Middle frontal gyrus (tissue), 1 donor: ENCODE measurements around the gene SCN10A.

Source experiments
- DNase-seq: peaks from one replicate; pipeline ENCODE4 v3.0.0-alpha.2; 2015; ENCODE audit warnings: low spot score; ENCODE audit errors: extremely low spot score

Gene SCN10A

DNA sequence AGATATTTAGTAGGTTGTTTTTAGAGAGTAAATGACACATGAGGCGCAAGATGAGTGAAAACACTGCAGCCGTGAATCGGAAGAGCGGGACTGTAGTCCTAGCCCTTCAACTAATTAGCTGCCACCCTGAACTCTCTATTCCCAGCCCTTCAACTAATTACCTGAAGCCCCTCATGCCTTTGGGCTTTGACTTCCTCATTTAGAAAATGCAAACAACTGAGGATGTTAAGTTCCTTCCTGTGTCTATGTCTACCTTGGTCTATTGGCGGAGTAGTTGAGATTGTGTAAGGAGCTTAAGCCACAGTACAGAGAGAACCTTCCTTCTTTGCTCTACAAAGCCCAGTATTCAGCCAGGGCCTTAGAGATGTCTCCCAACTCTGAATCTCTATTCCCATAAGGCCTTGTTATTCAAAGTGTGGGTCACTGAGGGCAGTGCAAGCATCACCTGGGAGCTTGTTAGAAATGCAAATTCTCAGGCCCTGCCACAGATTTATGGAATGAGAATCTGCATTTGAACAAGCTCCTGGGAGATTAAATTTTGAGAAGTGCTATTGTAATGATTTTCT is 94.7 kb downstream of the SCN10A start:
- no peak for DNase-seq

- no peak for DNase-seq
Measured at GRCh38 chr3:38720465-38720864, 95.6 kb downstream of the SCN10A start.

DNA sequence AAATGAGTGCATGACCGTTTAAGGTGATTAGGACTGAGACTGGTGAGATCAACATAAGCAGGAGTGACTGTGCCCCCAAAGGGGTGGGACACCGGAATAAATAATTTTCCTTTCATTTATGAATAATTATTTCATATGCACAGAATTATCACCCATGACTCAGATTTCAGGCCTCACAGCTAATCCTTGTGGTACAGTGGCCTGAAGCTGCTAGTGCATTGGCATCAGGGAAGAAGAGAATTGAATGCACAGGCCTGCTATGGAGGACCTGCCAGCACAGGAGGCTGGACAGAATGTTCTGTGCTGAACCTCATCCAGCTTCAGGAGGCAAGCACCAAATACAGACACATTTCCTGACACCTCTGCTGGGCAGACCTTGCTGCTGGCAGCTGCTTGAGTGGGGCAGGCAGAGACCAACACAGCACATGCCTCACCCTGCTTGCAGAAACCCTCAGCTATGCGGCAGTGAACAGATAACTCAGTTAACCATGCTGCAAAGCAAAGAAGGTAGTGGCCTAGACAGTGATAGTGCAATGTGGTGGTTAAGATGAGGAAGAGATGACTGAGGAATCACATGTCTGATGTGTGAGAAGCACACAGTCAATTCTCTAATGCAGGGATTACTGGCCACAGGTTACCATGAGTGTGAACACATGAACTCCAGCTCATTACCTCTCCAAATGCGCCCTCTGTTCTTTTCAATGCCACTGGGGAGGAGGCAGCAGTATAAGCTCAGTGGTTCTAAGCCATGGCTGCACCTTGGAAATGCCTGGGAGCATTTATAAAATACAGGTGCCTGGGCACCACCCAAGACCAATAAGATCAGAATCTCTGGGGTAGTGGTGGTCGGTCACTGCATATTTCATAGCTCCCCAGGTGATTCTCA is 98.4 kb downstream of the SCN10A start:
- no peak for DNase-seq

DNA sequence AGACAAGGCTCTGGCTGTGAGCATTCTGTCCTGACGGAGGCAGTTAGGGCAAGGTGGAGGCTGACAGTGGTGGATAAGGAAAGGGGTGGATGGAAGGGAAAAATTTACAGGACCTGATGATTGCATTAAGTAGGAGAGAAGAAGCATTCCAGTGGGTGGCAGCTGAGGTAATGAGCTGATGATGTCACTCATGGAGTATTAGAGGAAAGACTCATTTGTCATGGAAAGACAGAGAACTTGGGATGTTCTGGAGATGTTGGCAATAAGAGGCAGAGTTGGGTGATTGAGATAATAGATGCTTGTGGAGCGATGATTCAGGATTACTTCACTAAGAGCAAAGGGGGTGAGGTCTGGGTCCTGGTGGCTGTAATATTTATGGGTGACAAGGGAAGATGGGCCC is 102.9 kb downstream of the SCN10A start:
- no peak for DNase-seq

GRCh38 chr3:38711321-38711720 is 104.7 kb downstream of the SCN10A start:
- no peak for DNase-seq

GRCh38 chr3:38707730-38708129 is 108.3 kb downstream of the SCN10A start:
- no peak for DNase-seq

- DNase-seq: no peak
Measured at GRCh38 chr3:38706961-38707360, 109.1 kb downstream of the SCN10A start.

GRCh38 chr3:38702231-38702630 is 113.8 kb downstream of the SCN10A start:
- no peak for DNase-seq

DNA sequence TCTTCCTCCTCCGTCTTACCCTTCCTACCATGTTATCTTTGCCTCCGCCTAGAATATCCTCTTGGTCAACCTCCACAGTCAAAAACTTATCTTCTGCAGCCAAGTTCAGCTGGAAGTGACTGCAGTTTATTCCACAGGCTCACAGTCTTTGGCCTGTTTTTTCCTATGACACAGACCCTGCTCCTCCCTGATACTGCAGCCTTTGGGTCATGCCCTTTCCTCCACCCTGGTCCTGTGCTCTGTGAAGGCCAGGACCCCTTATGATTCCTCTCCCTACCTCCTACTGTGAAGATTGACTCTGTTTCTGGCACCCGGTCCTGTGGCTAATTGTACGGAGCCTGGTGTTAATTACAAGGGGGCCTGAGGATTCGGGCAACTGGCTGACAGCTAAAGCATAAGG is 117.3 kb downstream of the SCN10A start:
- no peak for DNase-seq

GRCh38 chr3:38698061-38698460 is 118.0 kb downstream of the SCN10A start:
- no peak for DNase-seq

DNA sequence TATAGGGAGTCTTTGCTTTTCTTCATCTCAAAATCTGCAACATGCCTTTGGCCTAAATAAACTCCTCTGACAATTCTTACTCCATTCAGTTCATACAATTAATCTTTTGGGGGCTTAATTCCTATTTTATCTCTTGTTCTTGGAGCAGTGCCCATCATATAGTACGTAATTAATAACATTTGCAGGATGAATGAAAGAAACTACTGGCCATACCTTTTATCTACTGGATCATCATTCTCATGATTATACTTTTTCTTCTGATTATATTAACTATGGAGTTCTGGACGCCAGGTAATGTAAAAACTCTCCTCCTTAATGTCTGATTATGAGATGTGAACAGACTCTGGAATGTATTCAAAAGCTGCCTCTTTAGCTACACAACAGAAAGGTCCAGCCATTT is 120.0 kb downstream of the SCN10A start:
- no peak for DNase-seq

DNA sequence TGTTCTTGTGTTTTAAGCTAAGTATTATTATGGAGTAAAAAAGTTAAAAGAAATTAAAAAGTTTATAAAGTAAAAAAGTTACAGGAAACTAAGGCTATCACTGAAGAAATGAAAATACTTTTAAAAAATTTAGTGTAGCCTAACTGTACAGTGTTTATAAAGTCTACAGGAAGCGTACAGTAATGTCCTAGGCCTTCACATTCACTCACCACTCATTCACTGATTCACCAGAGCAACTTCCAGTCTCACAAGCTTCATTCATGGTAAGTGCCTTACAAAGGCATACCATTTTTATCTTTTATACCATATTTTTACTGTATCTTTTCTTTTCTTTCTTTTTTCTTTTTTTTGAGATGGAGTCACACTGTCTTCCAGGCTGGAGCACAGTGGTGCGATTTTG is 125.8 kb downstream of the SCN10A start:
- no peak for DNase-seq

- DNase-seq: no peak
Measured at GRCh38 chr3:38689774-38690173, 126.2 kb downstream of the SCN10A start.

DNA sequence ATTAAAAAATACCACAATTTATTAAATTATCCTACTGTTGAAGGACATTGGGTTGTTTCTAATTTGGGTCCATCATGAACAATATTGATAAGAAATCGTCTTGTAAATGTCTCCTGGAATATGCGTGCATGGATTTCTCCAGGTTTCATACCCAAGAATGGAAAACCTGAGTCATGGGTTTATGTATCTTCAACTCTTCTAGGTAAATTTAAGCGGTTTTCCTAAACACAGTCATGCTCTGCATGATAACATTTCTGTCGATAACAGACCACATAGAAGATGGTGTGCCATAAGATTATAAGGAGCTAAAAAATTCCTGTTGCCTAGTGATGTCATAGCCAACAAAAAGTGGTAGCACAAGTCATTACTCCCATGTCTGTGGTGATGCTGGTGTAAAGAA is 126.7 kb downstream of the SCN10A start:
- no peak for DNase-seq

GRCh38 chr3:38687321-38687720 is 128.7 kb downstream of the SCN10A start:
- DNase-seq: no peak

DNA sequence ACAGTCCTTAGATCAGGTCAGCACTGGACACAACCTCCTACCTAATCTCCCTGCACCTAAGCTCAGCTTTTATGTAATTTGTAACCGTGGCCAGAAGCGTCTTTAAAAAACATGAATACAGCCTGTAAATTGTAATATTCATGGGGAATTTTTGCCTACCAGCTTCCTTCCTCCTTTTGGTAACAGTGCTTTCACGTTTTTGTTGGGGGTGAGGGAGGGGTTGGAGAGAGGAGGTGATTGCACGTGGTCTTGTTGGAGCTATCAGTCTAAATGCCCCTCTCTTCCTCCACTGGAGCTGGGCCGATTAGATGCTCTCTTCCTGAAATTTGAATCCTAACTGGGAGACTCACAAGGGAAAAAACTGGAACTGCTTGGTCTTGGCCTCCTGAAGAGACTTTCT is 131.5 kb downstream of the SCN10A start:
- DNase-seq: no peak

DNA sequence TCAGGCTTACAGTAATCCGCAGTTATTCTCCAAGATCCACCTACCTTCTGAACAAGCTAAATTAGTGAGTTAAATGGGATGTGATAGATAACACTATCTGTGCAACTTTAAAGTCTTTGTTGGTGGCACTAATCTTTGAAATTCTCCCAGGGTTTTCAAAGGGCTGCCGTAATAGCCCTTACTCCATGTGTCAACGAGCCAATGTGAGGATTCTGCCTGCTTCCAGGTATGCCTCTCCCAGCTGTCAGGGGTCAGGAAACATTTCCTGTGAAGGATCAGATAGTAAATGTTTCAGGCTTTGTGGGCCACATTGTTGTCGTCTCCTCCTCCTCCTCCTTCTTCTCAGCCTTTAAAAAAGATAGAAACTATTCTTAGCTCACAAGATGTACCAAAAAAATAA is 146.3 kb downstream of the SCN10A start:
- no peak for DNase-seq

DNA sequence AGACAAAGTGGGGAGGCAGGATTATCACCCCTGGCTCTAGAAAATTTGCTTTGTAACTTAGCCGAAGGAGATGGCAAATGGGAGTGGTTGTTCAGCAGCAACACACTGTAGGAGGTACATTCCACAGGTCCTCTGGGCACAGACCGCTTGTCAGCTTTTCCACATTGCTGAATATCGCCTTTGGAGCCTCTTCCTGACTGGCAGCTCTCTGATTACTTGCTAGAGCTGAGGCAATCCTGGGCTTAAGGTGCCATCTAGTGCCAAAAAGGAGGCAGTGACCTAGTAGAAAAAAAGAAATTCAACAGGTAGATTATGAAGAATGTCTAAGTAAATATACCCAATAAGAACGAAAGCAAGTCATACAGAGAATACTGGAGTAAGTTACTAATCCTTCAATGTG is 153.5 kb downstream of the SCN10A start:
- DNase-seq: no peak

DNA sequence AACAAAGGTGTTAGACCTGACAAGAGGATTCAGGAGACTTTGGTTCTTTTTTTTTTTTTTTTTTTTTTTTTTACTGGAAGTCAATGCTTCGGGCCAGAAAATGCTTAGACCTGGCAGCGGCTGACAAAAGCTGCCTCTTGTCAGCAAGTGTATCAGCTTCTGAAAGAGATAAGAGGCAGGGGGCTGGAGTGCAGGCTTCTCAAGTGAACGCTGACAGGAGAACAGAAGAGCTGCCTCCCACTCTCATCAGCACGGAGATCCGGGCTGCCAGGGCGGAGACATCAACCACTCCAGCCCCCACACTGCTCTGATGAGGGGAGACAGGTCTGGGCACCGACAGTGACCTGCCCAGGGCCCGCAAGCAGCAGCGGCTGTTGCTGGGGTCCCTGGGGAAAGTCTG is 157.2 kb downstream of the SCN10A start:
- DNase-seq: no peak

GRCh38 chr3:38657369-38657768 is 158.6 kb downstream of the SCN10A start:
- no peak for DNase-seq

DNA sequence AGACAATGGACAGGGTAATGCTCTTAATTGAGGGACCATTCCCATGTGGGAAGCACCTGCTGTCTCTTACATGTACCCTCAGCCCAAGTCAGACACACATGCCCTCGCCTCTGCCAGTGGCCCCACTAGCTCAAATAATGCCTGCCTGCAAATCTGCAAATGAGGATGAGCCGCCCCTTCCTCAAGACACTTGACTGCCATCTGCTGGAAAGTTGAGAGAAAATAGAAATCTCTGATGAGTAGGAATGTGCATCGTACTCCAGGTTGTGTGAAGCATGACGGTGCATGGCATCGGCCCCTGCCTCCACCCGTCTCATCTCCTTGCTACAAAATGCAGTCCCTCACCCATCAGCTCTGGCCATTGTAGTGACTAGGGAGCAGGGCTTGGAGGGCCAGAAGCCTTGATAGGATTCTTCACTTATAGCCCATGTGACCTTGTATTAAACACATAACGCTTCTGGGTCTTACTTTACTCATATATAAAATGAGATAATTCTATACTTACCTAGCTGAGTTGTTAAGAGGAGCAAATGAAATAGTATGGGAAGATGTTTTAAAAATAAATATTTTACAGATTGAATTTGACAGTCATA is 160.2 kb downstream of the SCN10A start:
- DNase-seq: no peak

DNA sequence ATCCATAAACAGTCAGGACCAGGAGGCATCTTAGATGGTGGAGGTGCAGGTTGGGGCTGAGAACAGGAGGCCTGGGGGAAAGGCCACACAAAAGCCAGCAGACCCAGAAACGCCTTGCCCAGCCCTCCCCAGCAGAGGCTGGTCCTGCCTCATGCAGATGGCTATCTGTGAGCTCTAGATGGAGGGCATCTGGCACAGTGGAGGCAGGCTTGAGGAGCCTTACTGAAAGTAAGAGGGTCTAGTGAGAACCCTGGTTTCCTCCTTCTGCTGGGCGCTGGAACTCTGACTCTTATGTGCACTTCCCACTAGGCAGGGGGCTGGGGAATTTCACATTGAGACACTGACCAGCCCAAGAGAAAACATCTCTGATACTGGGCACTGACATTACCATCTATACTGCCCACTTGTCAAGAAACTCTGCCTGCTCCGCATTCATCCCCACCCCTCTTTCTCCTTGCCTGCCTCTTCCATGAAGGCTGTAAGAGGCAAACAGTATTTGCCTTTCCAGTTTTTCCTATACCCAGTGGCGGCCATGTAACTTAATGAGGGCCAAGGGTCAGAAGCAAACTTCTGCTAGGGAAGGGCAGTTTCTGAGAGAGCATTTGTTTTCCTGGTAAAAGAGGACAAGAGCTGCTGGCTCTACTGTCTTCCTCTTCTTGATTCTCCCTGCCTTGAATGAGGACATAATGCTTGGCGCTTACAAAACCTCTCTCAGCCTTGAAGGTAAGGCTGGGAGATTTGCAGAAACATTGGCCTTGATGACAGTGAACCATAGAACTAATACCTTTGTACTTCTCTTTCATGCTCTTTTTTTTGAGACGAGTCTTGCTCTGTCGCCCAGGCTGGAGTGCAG is 162.1 kb downstream of the SCN10A start:
- no peak for DNase-seq
